ENCODE data around the gene RFC2.

- TF ChIP-seq POLR2A (IDR thresholded peaks at IDR 0.05), result no peak
- TF ChIP-seq CTCF (IDR thresholded peaks at IDR 0.05), result no peak
These were observed 4.4 kb upstream of the RFC2 start for GRCh38 chr7:74258639-74259038.
